Subcutaneous adipose tissue (tissue), 4 donors: ENCODE data around the gene USP10. TPM values are rescaled to one million over a fixed set of nuclear protein-coding genes. Genes with fewer than 3 reads are reported as not detected.

ENCODE experiments used
- CTCF ChIP-seq: fragments of 450-650 bp; IDR thresholded peaks from one replicate; pipeline ENCODE4 v1.5.1; 2016; ENCODE audit warnings: low read depth, mild to moderate bottlenecking, control low read depth, antibody characterized with exemption, moderate library complexity
- total RNA-seq, 4 donors: library from RNA; depleted of rRNA; stranded (reverse); fragments of >200 nt; gene quantifications; one replicate each; pipeline ENCODE4 v1.1.0, GENCODE V29; 2016

USP10 gene
- total RNA-seq, 4 donors from 2014 or later, result 29.7 to 85.1 (median 43.5) TPM

GRCh38 chr16:84665359-84665758, 34.4 kb upstream of the USP10 start:
- no peak for TF ChIP-seq CTCF

DNA sequence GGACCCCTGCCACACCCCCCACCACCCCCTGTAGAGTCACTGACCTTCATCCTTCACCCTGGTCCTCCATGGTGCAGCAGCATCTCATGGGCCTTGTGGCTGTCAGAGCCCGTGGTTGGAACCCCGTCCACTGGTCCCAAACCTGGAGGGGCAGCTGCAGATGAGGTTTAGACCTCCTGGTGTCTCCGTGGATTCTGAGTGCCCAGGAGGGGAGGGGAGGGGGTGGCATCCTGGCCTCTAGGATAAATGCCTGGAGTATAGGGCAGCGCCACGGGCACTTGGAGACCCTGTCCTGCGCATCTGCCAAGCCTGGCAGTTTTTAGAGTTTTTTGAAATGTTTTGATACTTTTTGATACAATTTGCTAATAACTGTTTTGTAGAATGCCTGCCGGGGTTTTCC, 34.0 kb upstream of the USP10 start:
- TF ChIP-seq CTCF, result no peak

- no peak for TF ChIP-seq CTCF
These were observed 32.0 kb upstream of the USP10 start for GRCh38 chr16:84667600-84668309.

DNA sequence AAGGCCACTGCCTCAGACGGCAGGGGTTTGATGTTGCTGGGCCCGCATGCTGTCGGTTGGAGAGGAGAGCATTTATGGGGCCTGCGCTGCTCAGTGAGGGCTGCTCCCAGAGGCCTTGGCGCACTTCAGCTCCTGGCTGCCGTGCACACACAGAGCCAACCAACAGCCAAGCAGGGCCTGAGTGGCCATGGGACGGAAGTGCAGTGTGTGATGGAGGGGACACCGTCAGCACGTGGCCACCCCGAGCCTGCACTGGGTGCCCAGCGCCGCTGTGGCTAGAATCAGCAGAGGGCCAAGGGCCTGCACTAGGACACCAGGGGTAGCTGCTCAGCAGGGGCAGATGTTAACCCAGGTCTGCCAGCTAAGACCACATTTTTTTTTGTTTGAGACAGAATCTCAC, 29.7 kb upstream of the USP10 start:
- no peak for TF ChIP-seq CTCF

DNA sequence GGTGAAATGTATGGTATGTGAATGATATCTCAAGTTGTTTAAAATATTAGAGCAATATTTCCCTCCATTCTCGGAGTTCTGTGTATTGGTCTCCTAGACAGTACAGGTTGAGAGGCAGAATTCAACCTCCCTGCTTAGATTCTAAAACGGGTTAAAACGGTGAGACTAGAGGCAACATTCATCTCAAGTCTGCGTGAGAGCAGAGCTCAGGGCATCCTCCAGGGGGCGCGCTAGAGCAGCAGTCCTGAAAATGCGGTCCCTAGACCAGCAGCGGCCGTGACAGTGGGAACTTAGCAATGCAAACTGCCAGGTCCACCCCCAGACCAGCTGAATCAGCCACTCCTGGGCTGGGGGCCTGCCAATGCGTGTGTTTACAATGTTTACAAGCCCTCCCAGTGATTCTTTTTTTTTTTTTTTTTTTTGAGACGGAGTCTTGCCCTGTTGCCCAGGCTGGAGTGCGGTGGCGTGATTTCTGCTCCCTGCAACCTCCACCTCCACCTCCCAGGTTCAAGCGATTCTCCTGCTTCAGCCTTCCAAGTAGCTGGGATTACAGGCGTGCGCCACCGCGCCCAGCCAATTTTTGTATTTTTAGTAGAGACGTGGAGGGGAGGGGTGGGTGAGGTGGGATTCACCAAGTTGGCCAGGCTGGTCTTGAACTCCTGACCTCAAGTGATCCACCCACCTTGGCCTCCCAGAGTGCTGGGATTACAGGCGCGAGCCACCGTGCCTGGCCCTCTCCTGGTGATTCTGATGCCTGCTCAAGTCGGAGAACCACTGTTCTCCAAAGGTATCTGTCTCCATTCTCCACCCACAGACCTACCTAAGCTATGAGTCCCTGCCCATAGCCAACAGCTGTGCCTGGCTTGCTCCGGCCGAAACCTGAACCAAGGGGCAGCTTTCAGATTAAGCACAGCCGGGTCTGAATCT, 27.3 kb upstream of the USP10 start:
- no peak for TF ChIP-seq CTCF

- TF ChIP-seq CTCF, result no peak
These were observed 26.6 kb upstream of the USP10 start for GRCh38 chr16:84673203-84673535.

- TF ChIP-seq CTCF, result no peak
These were observed 26.2 kb upstream of the USP10 start for GRCh38 chr16:84673561-84673960.
